HTERT RPE-1 (cell line): ENCODE data around the gene TAX1BP1.
"Not testable (repeated sequence)": the region's sequence is repeated elsewhere in the genome, so short reads cannot be mapped to it uniquely, and the experiment has no call there.

Experiments
- in situ Hi-C: fragments of 300-500 bp; cut with MboI; formaldehyde crosslinking; loops from 4 replicates; pipeline ENCODE4 v1.14.3; 2020; ENCODE audit warnings: low sequenced_read_pairs

The TAX1BP1 gene

GRCh38 chr7:27840760-27841364, 100.9 kb downstream of the TAX1BP1 start:
- in situ Hi-C loops: no loop called here

- in situ Hi-C loops: no loop called here
Measured at GRCh38 chr7:27842094-27842692, 102.2 kb downstream of the TAX1BP1 start.

GRCh38 chr7:27842851-27843250, 102.9 kb downstream of the TAX1BP1 start:
- in situ Hi-C loops: no loop called here

- in situ Hi-C loops: no loop called here
Measured at GRCh38 chr7:27843584-27844305, 103.8 kb downstream of the TAX1BP1 start.

- in situ Hi-C loops: no loop called here
Measured at GRCh38 chr7:27846388-27846787, 106.4 kb downstream of the TAX1BP1 start.

- in situ Hi-C loops: no loop called here
Measured at GRCh38 chr7:27850531-27850930, 110.6 kb downstream of the TAX1BP1 start.

GRCh38 chr7:27856703-27857485, 116.9 kb downstream of the TAX1BP1 start:
- in situ Hi-C loops: not testable (repeated sequence)

GRCh38 chr7:27860800-27861199, 120.8 kb downstream of the TAX1BP1 start:
- in situ Hi-C loops: no loop called here

- in situ Hi-C loops: no loop called here
Measured at GRCh38 chr7:27861747-27862146, 121.8 kb downstream of the TAX1BP1 start.

- in situ Hi-C loops: no loop called here
Measured at GRCh38 chr7:27863880-27864279, 123.9 kb downstream of the TAX1BP1 start.

- in situ Hi-C loops: no loop called here
Measured at GRCh38 chr7:27866256-27866655, 126.3 kb downstream of the TAX1BP1 start.

GRCh38 chr7:27866828-27867672, 127.1 kb downstream of the TAX1BP1 start:
- in situ Hi-C loops: no loop called here

GRCh38 chr7:27868131-27868550, 128.2 kb downstream of the TAX1BP1 start:
- in situ Hi-C loops: no loop called here

- in situ Hi-C loops: no loop called here
Measured at GRCh38 chr7:27869056-27869455, 129.1 kb downstream of the TAX1BP1 start.

GRCh38 chr7:27870595-27870994, 130.6 kb downstream of the TAX1BP1 start:
- in situ Hi-C loops: no loop called here

GRCh38 chr7:27871086-27871485, 131.1 kb downstream of the TAX1BP1 start:
- in situ Hi-C loops: no loop called here

- in situ Hi-C loops: no loop called here
Measured at GRCh38 chr7:27871866-27872265, 131.9 kb downstream of the TAX1BP1 start.

- in situ Hi-C loops: no loop called here
Measured at GRCh38 chr7:27872356-27873275, 132.7 kb downstream of the TAX1BP1 start.
